ENCODE data around the gene ANKRD45.

GRCh38 chr1:173639102-173639501 lies 30.5 kb downstream of the ANKRD45 start:
- TF ChIP-seq CTCF (IDR thresholded peaks at IDR 0.05), result no peak
- TF ChIP-seq POLR2A (IDR thresholded peaks at IDR 0.05), result no peak
- TF ChIP-seq POLR2AphosphoS5 (IDR thresholded peaks at IDR 0.05), result no peak
- TF ChIP-seq EP300 (IDR thresholded peaks at IDR 0.05), result no peak
